GM23338 (cell line): ENCODE data around the gene CCDC150. TPM values are rescaled to one million over a fixed set of nuclear protein-coding genes. Genes with fewer than 3 reads are reported as not detected.

Experiments used
- ATAC-seq: fragments of 200-7000 bp; cut with Tn5 transposase; 3 replicates; pipeline ENCODE4 v1.9.1; 2020
- DNase-seq: peaks from one replicate; pipeline ENCODE4 v3.0.0-alpha.2; 2015; ENCODE audit warnings: low spot score
- H2AFZ ChIP-seq: fragments of 200-600 bp; sonication (generic); 2 replicates; pipeline ENCODE4 v1.8.0; 2016; ENCODE audit warnings: antibody characterized with exemption, mild to moderate bottlenecking, moderate library complexity
- H3F3A ChIP-seq: fragments of 200-600 bp; sonication (generic); replicated peaks from 2 replicates; pipeline ENCODE4 v1.8.0; 2017; ENCODE audit warnings: antibody characterized with exemption, mixed run types, low read depth
- H3K27ac ChIP-seq: fragments of 200-600 bp; sonication (generic); 2 replicates; pipeline ENCODE4 v1.6.1; 2016; ENCODE audit warnings: low read depth
- H3K27me3 ChIP-seq: fragments of 200-600 bp; sonication (generic); 2 replicates; pipeline ENCODE4 v1.8.0; 2016; ENCODE audit warnings: mild to moderate bottlenecking, mixed run types, moderate library complexity; ENCODE audit not compliant: insufficient read depth
- H3K36me3 ChIP-seq: fragments of 200-600 bp; sonication (generic); 2 replicates; pipeline ENCODE4 v1.8.0; 2016; ENCODE audit warnings: mild to moderate bottlenecking; ENCODE audit not compliant: insufficient read depth
- H3K4me1 ChIP-seq: fragments of 200-600 bp; sonication (generic); 2 replicates; pipeline ENCODE4 v1.8.0; 2016; ENCODE audit warnings: mild to moderate bottlenecking, moderate library complexity; ENCODE audit not compliant: insufficient read depth
- H3K4me2 ChIP-seq: fragments of 200-600 bp; sonication (generic); 2 replicates; pipeline ENCODE4 v1.7.1; 2017; ENCODE audit warnings: mixed run types
- H3K4me3 ChIP-seq: fragments of 200-600 bp; sonication (generic); 2 replicates; pipeline ENCODE4 v1.6.1; 2016; ENCODE audit warnings: mixed run types
- H3K79me2 ChIP-seq: fragments of 200-600 bp; sonication (generic); replicated peaks from 2 replicates; pipeline ENCODE4 v1.8.0; 2017; ENCODE audit warnings: mild to moderate bottlenecking; ENCODE audit not compliant: insufficient read depth
- H3K9me2 ChIP-seq: fragments of 200-600 bp; sonication (generic); 2 replicates; pipeline ENCODE4 v1.8.0; 2017; ENCODE audit not compliant: insufficient read depth
- H4K20me1 ChIP-seq: fragments of 200-600 bp; sonication (generic); replicated peaks from 2 replicates; pipeline ENCODE4 v1.8.0; 2017; ENCODE audit warnings: mild to moderate bottlenecking; ENCODE audit not compliant: insufficient read depth
- H3K27ac Mint-ChIP-seq: 2 replicates; pipeline ENCODE4 v1.8.0; 2020; ENCODE audit warnings: inconsistent platforms, mild to moderate bottlenecking, moderate library complexity, mixed read lengths
- H3K27me3 Mint-ChIP-seq: 3 replicates; pipeline ENCODE4 v1.8.0; 2022; ENCODE audit warnings: low read depth, mild to moderate bottlenecking, moderate library complexity, mixed read lengths, inconsistent platforms; ENCODE audit not compliant: insufficient read depth, poor library complexity
- H3K36me3 Mint-ChIP-seq: 3 replicates; pipeline ENCODE4 v1.8.0; 2021; ENCODE audit warnings: low read depth, mild to moderate bottlenecking, inconsistent platforms, moderate library complexity, mixed read lengths
- H3K4me1 Mint-ChIP-seq: 3 replicates; pipeline ENCODE4 v1.8.0; 2020; ENCODE audit warnings: mild to moderate bottlenecking, inconsistent platforms, mixed read lengths
- H3K4me3 Mint-ChIP-seq: 3 replicates; pipeline ENCODE4 v1.8.0; 2021; ENCODE audit warnings: moderate library complexity, mild to moderate bottlenecking, inconsistent platforms, mixed read lengths
- H3K9me3 Mint-ChIP-seq: 3 replicates; pipeline ENCODE4 v1.8.0; 2020; ENCODE audit warnings: moderate library complexity, mild to moderate bottlenecking, inconsistent platforms, mixed read lengths
- CREB1 ChIP-seq: fragments of 250-450 bp; sonication (Bioruptor Pico); IDR thresholded peaks from 2 replicates; pipeline ENCODE4 v1.5.0; 2020; ENCODE audit warnings: low read depth, mild to moderate bottlenecking, moderate library complexity
- CTCF ChIP-seq, 2 experiments: fragments of 200-600 bp in 1 of 2; sonication (generic) in 1 of 2; conservative IDR thresholded peaks; 2 replicates each; pipeline versions ENCODE4 v1.5.1 to v1.6.1; 2016 to 2017; ENCODE audit warnings: antibody characterized with exemption in 2 of 2, low read depth in 2 of 2, mild to moderate bottlenecking in 2 of 2, moderate library complexity in 1 of 2
- EZH2 ChIP-seq: fragments of 200-600 bp; sonication (generic); IDR thresholded peaks from one replicate; pipeline ENCODE4 v1.8.0; 2017; ENCODE audit warnings: antibody characterized with exemption, mild to moderate bottlenecking, low read depth; ENCODE audit not compliant: unreplicated experiment
- EZH2phosphoT487 ChIP-seq: fragments of 200-600 bp; sonication (generic); IDR thresholded peaks from one replicate; pipeline ENCODE4 v1.8.1; 2018; ENCODE audit warnings: antibody characterized with exemption; ENCODE audit not compliant: unreplicated experiment
- JUNB ChIP-seq: IDR thresholded peaks from one replicate; pipeline ENCODE4 v1.6.1; 2016; ENCODE audit warnings: antibody characterized with exemption; ENCODE audit not compliant: unreplicated experiment
- NANOG ChIP-seq: IDR thresholded peaks from 2 replicates; pipeline ENCODE4 v1.6.1; 2016; ENCODE audit warnings: antibody characterized with exemption, borderline replicate concordance
- POLR2AphosphoS5 ChIP-seq: IDR thresholded peaks from 2 replicates; pipeline ENCODE4 v1.6.1; 2016; ENCODE audit warnings: antibody characterized with exemption, low read depth
- STAT1 ChIP-seq: IDR thresholded peaks from one replicate; pipeline ENCODE4 v1.6.1; 2016; ENCODE audit warnings: antibody characterized with exemption; ENCODE audit not compliant: unreplicated experiment
- ZNF114 ChIP-seq: fragments of 250-450 bp; sonication (Bioruptor Pico); IDR thresholded peaks from 2 replicates; pipeline ENCODE4 v1.5.0; 2020; ENCODE audit warnings: mild to moderate bottlenecking, moderate library complexity
- ZNF331 ChIP-seq: fragments of 250-450 bp; sonication (Bioruptor Pico); IDR thresholded peaks from 2 replicates; pipeline ENCODE4 v1.5.0; 2020; ENCODE audit warnings: low read depth, mild to moderate bottlenecking, moderate library complexity
- polyA plus RNA-seq: library from polyadenylated mRNA; unstranded; fragments of >200 nt; fragmentation: Nextera tagmentation; extraction: Ambion mirVana; gene quantifications from 2 replicates; pipeline ENCODE4 v1.2.1, GENCODE V29; 2016
- total RNA-seq: library from RNA; depleted of rRNA; stranded (reverse); fragments of >200 nt; shearing (Covaris generic); gene quantifications from 2 replicates; pipeline ENCODE4 v1.2.3, GENCODE V29; 2014
- TF ChIP-seq, protein P1 (sequence below): IDR thresholded peaks from 2 replicates; pipeline ENCODE4 v1.6.1; 2016; ENCODE audit warnings: antibody characterized with exemption
- TF ChIP-seq, protein P2 (sequence below): IDR thresholded peaks from one replicate; pipeline ENCODE4 v1.6.1; 2018; ENCODE audit warnings: antibody characterized with exemption; ENCODE audit not compliant: unreplicated experiment
- TF ChIP-seq, protein P3 (sequence below): fragments of 250-450 bp; sonication (Bioruptor Pico); IDR thresholded peaks from 2 replicates; pipeline ENCODE4 v1.5.0; 2020; ENCODE audit warnings: mild to moderate bottlenecking, moderate library complexity

The CCDC150 gene
- total and polyA plus RNA-seq, 2 experiments from 2014 or later: 56.3 to 68.3 TPM

GRCh38 chr2:196660244-196660643 lies 20.7 kb downstream of the CCDC150 start:
- no peaks in the 10 kb centered on the region for H3F3A ChIP-seq
- Mint-ChIP-seq H3K9me3 (no peaks in the 10 kb centered on the region), H3K4me3 (no peak overlapping the region), H3K27ac (no peak overlapping the region), H3K4me1 (no peaks in the 10 kb centered on the region), H3K36me3 (peaks cover 39% of the 10 kb centered on the region), H3K27me3 (no peaks in the 10 kb centered on the region)
- peaks cover 14% of the 10 kb centered on the region; the same call in 1 of the 2 replicates for H3K36me3 ChIP-seq
- TF ChIP-seq, protein P1, sequence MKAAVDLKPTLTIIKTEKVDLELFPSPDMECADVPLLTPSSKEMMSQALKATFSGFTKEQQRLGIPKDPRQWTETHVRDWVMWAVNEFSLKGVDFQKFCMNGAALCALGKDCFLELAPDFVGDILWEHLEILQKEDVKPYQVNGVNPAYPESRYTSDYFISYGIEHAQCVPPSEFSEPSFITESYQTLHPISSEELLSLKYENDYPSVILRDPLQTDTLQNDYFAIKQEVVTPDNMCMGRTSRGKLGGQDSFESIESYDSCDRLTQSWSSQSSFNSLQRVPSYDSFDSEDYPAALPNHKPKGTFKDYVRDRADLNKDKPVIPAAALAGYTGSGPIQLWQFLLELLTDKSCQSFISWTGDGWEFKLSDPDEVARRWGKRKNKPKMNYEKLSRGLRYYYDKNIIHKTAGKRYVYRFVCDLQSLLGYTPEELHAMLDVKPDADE: no peak
- TF ChIP-seq, protein P2, sequence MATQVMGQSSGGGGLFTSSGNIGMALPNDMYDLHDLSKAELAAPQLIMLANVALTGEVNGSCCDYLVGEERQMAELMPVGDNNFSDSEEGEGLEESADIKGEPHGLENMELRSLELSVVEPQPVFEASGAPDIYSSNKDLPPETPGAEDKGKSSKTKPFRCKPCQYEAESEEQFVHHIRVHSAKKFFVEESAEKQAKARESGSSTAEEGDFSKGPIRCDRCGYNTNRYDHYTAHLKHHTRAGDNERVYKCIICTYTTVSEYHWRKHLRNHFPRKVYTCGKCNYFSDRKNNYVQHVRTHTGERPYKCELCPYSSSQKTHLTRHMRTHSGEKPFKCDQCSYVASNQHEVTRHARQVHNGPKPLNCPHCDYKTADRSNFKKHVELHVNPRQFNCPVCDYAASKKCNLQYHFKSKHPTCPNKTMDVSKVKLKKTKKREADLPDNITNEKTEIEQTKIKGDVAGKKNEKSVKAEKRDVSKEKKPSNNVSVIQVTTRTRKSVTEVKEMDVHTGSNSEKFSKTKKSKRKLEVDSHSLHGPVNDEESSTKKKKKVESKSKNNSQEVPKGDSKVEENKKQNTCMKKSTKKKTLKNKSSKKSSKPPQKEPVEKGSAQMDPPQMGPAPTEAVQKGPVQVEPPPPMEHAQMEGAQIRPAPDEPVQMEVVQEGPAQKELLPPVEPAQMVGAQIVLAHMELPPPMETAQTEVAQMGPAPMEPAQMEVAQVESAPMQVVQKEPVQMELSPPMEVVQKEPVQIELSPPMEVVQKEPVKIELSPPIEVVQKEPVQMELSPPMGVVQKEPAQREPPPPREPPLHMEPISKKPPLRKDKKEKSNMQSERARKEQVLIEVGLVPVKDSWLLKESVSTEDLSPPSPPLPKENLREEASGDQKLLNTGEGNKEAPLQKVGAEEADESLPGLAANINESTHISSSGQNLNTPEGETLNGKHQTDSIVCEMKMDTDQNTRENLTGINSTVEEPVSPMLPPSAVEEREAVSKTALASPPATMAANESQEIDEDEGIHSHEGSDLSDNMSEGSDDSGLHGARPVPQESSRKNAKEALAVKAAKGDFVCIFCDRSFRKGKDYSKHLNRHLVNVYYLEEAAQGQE: no peak
- TF ChIP-seq ZNF331 (CRISPR knock-in tag) (no peak), JUNB (no peak), NANOG (no peak), EZH2 (no peak), CREB1 (no peak), EZH2phosphoT487 (no peak), STAT1 (no peak), POLR2AphosphoS5 (no peak), CTCF (conservative IDR thresholded peaks at IDR 0.05; ENCODE audit: low read depth in 2 of 2) (no peak), ZNF114 (CRISPR knock-in tag) (no peak)
- TF ChIP-seq, protein P3, sequence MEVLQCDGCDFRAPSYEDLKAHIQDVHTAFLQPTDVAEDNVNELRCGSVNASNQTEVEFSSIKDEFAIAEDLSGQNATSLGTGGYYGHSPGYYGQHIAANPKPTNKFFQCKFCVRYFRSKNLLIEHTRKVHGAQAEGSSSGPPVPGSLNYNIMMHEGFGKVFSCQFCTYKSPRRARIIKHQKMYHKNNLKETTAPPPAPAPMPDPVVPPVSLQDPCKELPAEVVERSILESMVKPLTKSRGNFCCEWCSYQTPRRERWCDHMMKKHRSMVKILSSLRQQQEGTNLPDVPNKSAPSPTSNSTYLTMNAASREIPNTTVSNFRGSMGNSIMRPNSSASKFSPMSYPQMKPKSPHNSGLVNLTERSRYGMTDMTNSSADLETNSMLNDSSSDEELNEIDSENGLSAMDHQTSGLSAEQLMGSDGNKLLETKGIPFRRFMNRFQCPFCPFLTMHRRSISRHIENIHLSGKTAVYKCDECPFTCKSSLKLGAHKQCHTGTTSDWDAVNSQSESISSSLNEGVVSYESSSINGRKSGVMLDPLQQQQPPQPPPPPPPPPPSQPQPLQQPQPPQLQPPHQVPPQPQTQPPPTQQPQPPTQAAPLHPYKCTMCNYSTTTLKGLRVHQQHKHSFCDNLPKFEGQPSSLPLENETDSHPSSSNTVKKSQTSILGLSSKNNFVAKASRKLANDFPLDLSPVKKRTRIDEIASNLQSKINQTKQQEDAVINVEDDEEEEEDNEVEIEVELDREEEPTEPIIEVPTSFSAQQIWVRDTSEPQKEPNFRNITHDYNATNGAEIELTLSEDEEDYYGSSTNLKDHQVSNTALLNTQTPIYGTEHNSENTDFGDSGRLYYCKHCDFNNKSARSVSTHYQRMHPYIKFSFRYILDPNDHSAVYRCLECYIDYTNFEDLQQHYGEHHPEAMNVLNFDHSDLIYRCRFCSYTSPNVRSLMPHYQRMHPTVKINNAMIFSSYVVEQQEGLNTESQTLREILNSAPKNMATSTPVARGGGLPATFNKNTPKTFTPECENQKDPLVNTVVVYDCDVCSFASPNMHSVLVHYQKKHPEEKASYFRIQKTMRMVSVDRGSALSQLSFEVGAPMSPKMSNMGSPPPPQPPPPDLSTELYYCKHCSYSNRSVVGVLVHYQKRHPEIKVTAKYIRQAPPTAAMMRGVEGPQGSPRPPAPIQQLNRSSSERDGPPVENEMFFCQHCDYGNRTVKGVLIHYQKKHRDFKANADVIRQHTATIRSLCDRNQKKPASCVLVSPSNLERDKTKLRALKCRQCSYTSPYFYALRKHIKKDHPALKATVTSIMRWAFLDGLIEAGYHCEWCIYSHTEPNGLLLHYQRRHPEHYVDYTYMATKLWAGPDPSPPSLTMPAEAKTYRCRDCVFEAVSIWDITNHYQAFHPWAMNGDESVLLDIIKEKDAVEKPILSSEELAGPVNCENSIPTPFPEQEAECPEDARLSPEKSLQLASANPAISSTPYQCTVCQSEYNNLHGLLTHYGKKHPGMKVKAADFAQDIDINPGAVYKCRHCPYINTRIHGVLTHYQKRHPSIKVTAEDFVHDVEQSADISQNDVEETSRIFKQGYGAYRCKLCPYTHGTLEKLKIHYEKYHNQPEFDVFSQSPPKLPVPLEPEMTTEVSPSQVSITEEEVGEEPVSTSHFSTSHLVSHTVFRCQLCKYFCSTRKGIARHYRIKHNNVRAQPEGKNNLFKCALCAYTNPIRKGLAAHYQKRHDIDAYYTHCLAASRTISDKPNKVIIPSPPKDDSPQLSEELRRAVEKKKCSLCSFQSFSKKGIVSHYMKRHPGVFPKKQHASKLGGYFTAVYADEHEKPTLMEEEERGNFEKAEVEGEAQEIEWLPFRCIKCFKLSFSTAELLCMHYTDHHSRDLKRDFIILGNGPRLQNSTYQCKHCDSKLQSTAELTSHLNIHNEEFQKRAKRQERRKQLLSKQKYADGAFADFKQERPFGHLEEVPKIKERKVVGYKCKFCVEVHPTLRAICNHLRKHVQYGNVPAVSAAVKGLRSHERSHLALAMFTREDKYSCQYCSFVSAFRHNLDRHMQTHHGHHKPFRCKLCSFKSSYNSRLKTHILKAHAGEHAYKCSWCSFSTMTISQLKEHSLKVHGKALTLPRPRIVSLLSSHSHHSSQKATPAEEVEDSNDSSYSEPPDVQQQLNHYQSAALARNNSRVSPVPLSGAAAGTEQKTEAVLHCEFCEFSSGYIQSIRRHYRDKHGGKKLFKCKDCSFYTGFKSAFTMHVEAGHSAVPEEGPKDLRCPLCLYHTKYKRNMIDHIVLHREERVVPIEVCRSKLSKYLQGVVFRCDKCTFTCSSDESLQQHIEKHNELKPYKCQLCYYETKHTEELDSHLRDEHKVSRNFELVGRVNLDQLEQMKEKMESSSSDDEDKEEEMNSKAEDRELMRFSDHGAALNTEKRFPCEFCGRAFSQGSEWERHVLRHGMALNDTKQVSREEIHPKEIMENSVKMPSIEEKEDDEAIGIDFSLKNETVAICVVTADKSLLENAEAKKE (CRISPR knock-in tag): no peak
- ATAC-seq (no peak), DNase-seq (no peak)
- no peak overlapping the region for H2AFZ ChIP-seq
- H3K27ac ChIP-seq: no peak overlapping the region
- no peaks in the 10 kb centered on the region for H3K9me2 ChIP-seq
- H3K4me3 ChIP-seq: no peak overlapping the region
- H3K27me3 ChIP-seq: no peaks in the 10 kb centered on the region
- peaks cover 18% of the 10 kb centered on the region for H3K79me2 ChIP-seq
- H3K4me2 ChIP-seq: no peak overlapping the region
- H3K4me1 ChIP-seq: no peaks in the 10 kb centered on the region
- H4K20me1 ChIP-seq: peaks cover 7% of the 10 kb centered on the region; the same call in 1 of the 2 replicates
